GM12892 (cell line): ENCODE data around the gene GPR61.

Experiments
- POLR2A ChIP-seq: IDR thresholded peaks from 2 replicates; pipeline ENCODE4 v1.6.1; 2011; ENCODE audit warnings: low read depth, low read length, control low read depth
- POLR2AphosphoS5 ChIP-seq: IDR thresholded peaks from 2 replicates; pipeline ENCODE4 v1.6.1; 2011; ENCODE audit warnings: low read depth, low read length, control low read depth
- TAF1 ChIP-seq: IDR thresholded peaks from 2 replicates; pipeline ENCODE4 v1.6.1; 2011; ENCODE audit warnings: low read depth, mild to moderate bottlenecking, control low read depth, low read length, borderline replicate concordance

GRCh38 chr1:109516872-109517271, 22.8 kb upstream of the GPR61 start:
- TF ChIP-seq POLR2A (no peak), POLR2AphosphoS5 (no peak), TAF1 (no peak)
